Type B pancreatic cell (in vitro differentiated cells): Measurements from ENCODE around the gene FUCA2. TPM values are rescaled to one million over a fixed set of nuclear protein-coding genes. Genes with fewer than 3 reads are reported as not detected.

Experiments used
- DNase-seq: peaks from one replicate; pipeline ENCODE4 v3.0.0; 2021; ENCODE audit warnings: mixed read lengths; ENCODE audit not compliant: unreplicated experiment; ENCODE audit errors: extremely low spot score
- H3K27ac Mint-ChIP-seq: 2 replicates; pipeline ENCODE4 v1.8.0; 2021; ENCODE audit warnings: mild to moderate bottlenecking, mixed read lengths
- H3K27me3 Mint-ChIP-seq: 2 replicates; pipeline ENCODE4 v1.8.0; 2021; ENCODE audit warnings: mixed read lengths
- H3K36me3 Mint-ChIP-seq: 2 replicates; pipeline ENCODE4 v1.8.0; 2021; ENCODE audit warnings: mixed read lengths
- H3K4me1 Mint-ChIP-seq: one replicate; pipeline ENCODE4 v1.8.0; 2021; ENCODE audit warnings: mixed read lengths; ENCODE audit not compliant: unreplicated experiment
- H3K4me3 Mint-ChIP-seq: 2 replicates; pipeline ENCODE4 v1.8.0; 2021; ENCODE audit warnings: mild to moderate bottlenecking, mixed read lengths
- H3K9me3 Mint-ChIP-seq: 2 replicates; pipeline ENCODE4 v1.8.0; 2021; ENCODE audit warnings: mixed read lengths
- CTCF ChIP-seq: fragments of 200-600 bp; sonication (generic); conservative IDR thresholded peaks from 2 replicates; pipeline ENCODE4 v1.5.0; 2021; ENCODE audit warnings: antibody characterized with exemption, mild to moderate bottlenecking
- long read RNA-seq: library from polyadenylated mRNA; unstranded; transcript quantifications from one replicate; pipeline ENCODE4 v2.0.0, GENCODE V29; 2020
- total RNA-seq: library from RNA; stranded (reverse); gene quantifications from 2 replicates; pipeline ENCODE4 v1.2.1, GENCODE V29; 2021; ENCODE audit warnings: low replicate concordance

FUCA2 gene
- total RNA-seq: 48.0 and 71.9 TPM in 2 replicates
- long read RNA-seq, transcript FUCA2-201 (7 exons, 2,356 nt): major isoform, 436 of 510 reads
- long read RNA-seq, partial matches to known transcripts: 29 of 510 reads
- long read RNA-seq, other reads (novel, unspliced or antisense): 45 of 510 reads

GRCh38 chr6:143510991-143511891, at the start of gene FUCA2:
Gene FUCA2 (minus strand): TSS chr6:143511720. CDS start chr6:143511634, 86 bp downstream.
- Mint-ChIP-seq H3K27me3 (no peaks in the 10 kb centered on the region), H3K36me3 (peaks cover 15% of the 10 kb centered on the region), H3K4me3 (peak within 1 kb of the TSS; percentile 93), H3K4me1 (peaks cover 15% of the 10 kb centered on the region), H3K9me3 (peaks cover 5% of the 10 kb centered on the region), H3K27ac (peak within 1 kb of the TSS; percentile 94)
- TF ChIP-seq CTCF: peak; percentile 30
- peak; percentile 86 for DNase-seq

- no peak overlapping the region for H3K27ac Mint-ChIP-seq
- no peak for TF ChIP-seq CTCF
Measured at GRCh38 chr6:143561105-143561704, 49.7 kb upstream of the FUCA2 start.

GRCh38 chr6:143559051-143559660, 47.6 kb upstream of the FUCA2 start:
- Mint-ChIP-seq H3K27me3 (no peaks in the 10 kb centered on the region), H3K4me3 (no peak overlapping the region), H3K9me3 (peaks cover 5% of the 10 kb centered on the region), H3K4me1 (peaks cover 19% of the 10 kb centered on the region), H3K27ac (no peak overlapping the region), H3K36me3 (peaks cover 4% of the 10 kb centered on the region)
- TF ChIP-seq CTCF: no peak
- DNase-seq: no peak

More at GRCh38 chr6:143561105-143561704, 49.7 kb upstream of the FUCA2 start:
- peaks cover 4% of the 10 kb centered on the region for H3K36me3 Mint-ChIP-seq
- H3K4me3 Mint-ChIP-seq: no peak overlapping the region
- H3K27me3 Mint-ChIP-seq: no peaks in the 10 kb centered on the region
- DNase-seq: no peak
- peaks cover 4% of the 10 kb centered on the region for H3K4me1 Mint-ChIP-seq
- peaks cover 5% of the 10 kb centered on the region for H3K9me3 Mint-ChIP-seq

GRCh38 chr6:143556529-143556928, 45.0 kb upstream of the FUCA2 start:
- Mint-ChIP-seq H3K9me3 (no peaks in the 10 kb centered on the region), H3K4me1 (peaks cover 29% of the 10 kb centered on the region), H3K4me3 (no peak overlapping the region), H3K27me3 (no peaks in the 10 kb centered on the region), H3K36me3 (no peaks in the 10 kb centered on the region), H3K27ac (no peak overlapping the region)
- TF ChIP-seq CTCF: no peak
- DNase-seq: no peak

GRCh38 chr6:143555582-143555981, 44.1 kb upstream of the FUCA2 start:
- H3K27ac Mint-ChIP-seq: no peak overlapping the region
- no peak overlapping the region for H3K4me3 Mint-ChIP-seq
- H3K9me3 Mint-ChIP-seq: no peaks in the 10 kb centered on the region
- peaks cover 29% of the 10 kb centered on the region for H3K4me1 Mint-ChIP-seq
- TF ChIP-seq CTCF: no peak
- H3K27me3 Mint-ChIP-seq: no peaks in the 10 kb centered on the region
- no peaks in the 10 kb centered on the region for H3K36me3 Mint-ChIP-seq
- no peak for DNase-seq
